Activated T-cell treated with anti-CD3 and anti-CD28 coated beads, Interleukin-2, amount 50 U/mL, for 1 hour (primary cell): ENCODE measurements around the gene PTPRU.
"Not testable (repeated sequence)": the region's sequence is repeated elsewhere in the genome, so short reads cannot be mapped to it uniquely, and the experiment has no call there.

Experiments
- DNase-seq: peaks from one replicate; pipeline ENCODE4 v3.0.0-alpha.2; 2020

PTPRU gene

DNA sequence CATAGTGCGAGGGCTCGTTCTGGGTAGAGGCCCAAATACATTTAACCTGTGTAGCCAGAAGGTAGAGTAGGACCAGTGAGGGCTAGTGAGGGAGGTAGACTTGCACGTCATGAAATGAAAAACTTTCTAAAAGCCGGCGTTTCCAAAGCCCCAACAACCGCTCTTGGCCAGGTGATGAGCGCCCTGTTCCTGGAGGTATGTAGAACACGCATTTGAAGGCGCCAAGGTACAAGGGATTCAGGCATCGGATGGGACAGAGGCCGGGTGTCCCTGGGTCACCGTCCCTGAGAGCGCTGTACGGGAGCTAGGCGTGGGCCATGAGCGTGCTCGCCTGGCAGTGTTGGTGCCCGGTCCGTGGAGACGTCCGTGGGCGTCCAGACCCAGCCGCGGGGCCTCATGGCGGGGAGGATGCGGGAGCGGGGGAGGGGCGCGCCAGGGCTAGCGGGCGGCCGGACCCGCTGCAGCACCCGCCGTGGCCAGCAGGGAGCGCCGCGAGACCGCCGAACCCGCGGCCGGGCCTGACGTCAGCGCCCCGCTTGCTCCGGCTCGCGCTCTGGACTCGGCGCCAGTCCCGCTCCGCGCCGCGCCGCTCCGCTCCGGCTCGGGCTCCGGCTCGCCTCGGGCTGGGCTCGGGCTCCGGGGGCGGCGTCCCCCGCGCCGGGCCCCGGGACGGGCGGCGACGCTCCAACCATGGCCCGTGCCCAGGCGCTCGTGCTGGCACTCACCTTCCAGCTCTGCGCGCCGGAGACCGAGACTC, at the start of gene PTPRU:
TSS of gene PTPRU (plus strand) at position 568 of the 757 bp plus-strand sequence. CDS start at position 691, 123 bp downstream.
- peak; percentile 88 for DNase-seq

- DNase-seq: no peak
Observed at GRCh38 chr1:29186707-29187106, 49.6 kb upstream of the PTPRU start.

DNA sequence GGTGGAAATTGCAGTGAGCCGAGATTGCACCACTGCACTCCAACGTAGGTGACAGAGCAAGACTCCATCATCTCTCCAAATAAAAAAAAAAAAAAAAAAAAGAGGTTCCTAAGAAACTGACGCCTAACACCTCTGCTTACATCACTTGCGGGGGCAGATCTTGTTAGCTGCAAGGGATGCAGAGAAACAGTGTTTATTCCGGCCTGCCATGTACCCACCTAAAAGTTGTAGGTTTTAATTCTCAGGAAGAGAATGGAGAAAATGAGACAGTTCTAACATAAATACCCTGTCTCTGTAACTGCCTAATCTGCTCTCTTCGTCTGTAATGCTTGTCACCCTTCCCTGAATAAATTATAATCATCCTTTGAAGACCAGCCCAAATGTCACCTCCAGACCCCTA, 45.6 kb upstream of the PTPRU start:
- no peak for DNase-seq

DNA sequence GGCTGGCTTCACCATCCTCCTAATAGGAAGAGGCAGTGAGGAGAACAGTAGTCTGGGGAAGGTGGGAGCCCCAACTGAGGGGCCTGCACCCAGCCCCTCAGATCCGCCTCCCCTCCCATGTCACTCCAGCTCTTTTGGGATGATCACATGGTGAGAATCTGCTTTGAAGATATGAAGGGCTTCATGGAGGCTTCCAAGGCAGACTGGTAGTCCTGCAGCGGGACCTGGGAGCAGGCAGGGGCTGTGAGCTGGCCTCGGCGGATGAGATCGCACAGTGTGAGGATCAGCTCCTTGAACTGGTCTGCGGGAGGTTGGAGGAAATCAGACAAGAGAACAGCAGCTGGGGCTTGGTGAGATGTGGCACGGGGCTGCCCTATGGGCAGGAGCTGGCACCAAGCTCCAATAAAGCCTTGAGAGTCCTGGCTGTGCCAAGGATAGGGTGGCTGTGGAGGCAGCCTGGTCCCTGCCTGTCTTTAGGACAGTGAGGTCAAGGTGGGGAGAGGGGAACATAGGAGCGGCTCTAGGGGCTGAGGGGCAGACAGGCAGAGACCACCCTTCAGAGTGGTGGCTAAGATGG, 42.4 kb upstream of the PTPRU start:
- DNase-seq: no peak

- DNase-seq: no peak
Observed at GRCh38 chr1:29195881-29196291, 40.4 kb upstream of the PTPRU start.

DNA sequence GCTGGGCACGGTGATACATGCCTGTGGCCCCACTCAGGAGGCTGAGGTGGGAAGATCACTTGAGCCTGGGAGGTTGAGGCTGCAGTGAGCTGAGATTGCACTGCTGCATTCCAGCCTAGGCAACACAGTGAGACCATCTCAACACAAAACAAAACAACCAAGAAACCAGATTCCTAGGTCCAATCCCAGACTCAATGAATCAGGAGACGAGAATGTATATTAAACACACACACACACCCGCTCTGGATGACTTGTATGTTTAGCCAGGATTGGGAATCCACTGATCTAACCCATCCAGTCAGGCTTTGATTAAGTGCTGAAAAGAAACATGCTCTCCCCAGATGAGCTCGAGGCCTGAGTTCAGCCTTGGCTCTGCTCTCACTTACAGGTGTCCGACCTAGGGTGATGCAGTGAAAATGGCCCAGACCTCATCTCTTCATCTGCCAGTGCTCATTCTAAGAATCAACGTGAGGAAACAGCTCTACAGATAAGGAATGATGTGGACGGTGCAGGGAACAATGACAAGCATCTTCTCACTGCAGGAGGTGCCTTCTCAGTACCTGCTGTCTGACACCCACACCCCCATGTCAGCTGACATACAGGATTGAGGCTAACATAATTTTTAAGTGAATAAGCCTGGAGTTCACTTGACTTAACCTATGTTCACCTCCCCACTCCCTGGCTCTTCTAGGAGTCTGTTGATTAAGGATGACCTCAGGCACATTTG, 39.3 kb upstream of the PTPRU start:
- no peak for DNase-seq

DNA sequence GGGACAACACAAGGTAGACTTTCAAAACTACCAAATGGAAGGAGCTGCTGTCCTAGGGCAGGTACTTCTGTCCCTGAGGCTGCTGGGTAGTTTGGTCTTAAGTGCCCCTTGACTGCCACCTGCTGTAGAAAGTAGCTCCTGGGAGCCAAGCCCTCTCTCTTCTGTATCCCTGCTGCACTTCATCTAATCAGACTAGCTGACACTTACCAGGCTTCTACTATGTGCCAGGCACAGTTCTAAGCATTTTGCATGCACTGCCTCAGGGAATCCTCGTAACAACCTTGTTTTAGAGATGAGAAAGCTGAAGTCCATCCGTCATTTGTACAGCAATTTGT, 38.8 kb upstream of the PTPRU start:
- peak; percentile 22 for DNase-seq

GRCh38 chr1:29197993-29198392, 38.3 kb upstream of the PTPRU start:
- no peak for DNase-seq

DNA sequence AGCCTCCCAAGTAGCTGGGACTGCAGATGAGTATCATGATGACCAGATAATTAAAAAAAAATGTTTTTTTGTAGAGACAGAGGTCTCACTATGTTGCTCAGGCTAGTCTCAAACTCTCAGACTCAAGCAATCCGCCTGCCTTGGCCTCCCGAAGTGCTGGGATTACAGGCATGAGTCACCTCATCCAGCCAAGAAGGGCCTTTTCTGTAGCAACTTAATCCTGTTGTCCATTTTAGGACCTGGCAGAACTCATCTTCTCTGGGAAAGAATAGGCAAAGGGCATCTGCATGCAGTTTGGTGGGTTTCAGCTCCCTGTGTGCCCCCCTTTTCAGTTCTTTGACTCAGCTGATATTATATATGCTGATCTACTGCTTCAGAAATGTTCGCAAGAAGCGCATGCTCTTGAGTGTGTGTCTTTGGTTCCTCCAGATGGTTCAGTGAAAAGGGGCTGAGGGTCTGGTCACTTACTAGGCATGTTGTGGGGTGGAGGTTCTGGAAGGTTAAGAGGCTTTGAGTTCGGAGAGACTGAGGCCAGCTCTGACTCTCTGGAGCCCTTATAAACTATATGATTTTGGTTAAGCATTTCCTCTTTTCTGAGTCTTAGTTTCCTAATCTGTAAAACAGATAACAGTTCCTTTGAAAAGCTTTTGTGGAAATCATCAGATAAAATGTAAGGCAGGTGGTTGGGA, 35.3 kb upstream of the PTPRU start:
- DNase-seq: no peak

- no peak for DNase-seq
Observed at GRCh38 chr1:29201595-29202051, 34.7 kb upstream of the PTPRU start.

GRCh38 chr1:29202053-29202452, 34.3 kb upstream of the PTPRU start:
- no peak for DNase-seq

GRCh38 chr1:29202584-29203340, 33.6 kb upstream of the PTPRU start:
- DNase-seq: peak; percentile 88

DNA sequence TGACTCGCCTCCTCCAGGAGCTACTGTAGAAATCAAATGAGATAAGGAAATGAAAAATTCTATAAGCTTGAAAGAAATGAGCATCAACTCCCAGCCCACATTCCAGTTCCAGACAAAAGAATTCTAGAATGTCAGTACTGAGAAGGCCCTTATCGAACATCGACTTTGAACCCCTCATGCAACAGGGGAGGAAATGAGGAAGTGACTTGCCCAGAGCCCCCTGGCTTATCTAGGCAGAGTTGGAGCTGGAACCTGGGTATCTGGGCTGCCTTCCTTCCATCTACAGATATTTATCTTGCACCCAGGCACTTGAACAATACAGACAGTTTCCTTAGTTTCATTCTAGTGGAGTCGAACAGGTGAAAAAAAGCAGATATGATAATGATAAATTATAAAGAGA, 27.9 kb upstream of the PTPRU start:
- no peak for DNase-seq

DNA sequence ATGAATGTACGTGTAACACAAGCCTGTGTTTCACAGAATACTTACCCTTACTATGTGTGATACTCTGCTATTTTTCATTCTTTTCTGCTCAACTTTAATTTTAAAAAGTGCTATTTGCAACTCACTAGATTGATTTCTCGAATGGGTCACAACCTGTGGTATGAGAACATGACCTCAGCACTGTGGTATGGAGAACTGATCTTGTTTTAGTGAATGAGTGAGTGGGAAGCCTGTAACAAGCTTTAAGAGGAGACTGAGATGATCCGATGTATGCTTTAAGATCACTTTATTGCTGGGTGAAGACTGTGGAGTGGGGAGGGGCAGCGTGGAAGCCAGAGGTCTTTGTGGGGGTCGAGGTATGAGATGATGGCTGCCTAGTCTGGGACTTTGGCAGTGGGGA, 27.1 kb upstream of the PTPRU start:
- no peak for DNase-seq

DNA sequence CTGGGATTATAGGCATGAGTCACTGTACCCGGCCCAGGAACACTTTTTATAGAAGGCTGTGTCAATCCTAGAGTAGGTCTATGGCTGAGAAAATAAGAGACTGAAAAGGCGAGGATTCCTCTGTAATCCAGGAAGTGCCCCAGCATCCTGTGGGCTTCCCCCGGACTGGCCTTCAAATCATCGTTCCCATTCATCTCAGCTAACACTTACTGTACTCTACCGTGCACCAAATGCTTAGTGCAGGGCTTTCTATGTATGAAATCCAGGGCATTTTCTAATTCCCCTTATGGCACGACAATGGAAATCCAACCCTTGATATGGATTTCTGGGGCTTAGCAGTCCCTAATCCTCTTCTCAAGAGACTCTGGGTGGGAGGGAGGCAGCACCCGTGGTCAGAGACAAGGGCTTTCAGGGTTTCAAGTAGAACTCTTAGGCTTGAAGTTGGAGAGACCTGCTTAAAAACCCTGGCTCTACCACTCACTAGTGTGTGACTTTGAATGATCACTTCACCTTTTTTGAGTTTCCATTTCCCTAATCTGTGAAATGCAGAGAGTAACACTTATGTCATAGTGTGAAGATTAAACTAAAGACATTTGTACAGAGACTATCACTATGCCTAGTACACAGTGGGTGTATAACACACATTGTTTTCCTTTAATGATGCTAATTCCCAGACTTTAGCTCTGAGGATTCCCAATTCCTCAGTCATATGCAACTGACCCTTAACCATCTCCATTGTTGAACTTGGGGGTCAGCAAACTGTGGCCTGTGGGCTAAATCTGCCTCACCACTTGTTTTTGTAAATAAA, 25.8 kb upstream of the PTPRU start:
- no peak for DNase-seq

GRCh38 chr1:29211086-29212030, 25.0 kb upstream of the PTPRU start:
- DNase-seq: no peak

DNA sequence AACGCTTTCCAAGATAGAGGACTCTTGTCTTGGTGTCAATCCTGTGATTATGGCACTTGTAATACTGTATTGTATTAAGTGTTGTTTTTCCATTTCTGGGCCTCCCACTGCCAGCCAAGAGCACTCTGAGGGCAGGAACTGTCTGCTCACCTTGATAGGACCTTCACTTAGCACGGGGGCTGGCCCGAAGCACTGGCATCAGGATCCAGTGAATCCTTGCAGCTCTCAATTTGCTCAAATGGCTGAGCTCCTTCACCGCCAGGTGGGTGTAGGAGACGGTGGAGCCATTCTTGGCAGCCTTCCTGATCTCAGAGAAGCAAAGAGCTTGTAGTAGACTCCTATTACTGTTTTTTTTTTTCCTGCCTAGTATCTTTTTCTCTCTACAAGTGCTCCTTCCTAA, 23.3 kb upstream of the PTPRU start:
- no peak for DNase-seq

GRCh38 chr1:29217633-29218032, 18.7 kb upstream of the PTPRU start:
- DNase-seq: no peak

GRCh38 chr1:29218223-29218622, 18.1 kb upstream of the PTPRU start:
- DNase-seq: no peak

- DNase-seq: no peak
Observed at GRCh38 chr1:29221296-29221695, 15.0 kb upstream of the PTPRU start.

GRCh38 chr1:29222260-29222659, 14.1 kb upstream of the PTPRU start:
- DNase-seq: not testable (repeated sequence)
